B cell (primary cell): ENCODE data around the gene GLIS1.

ENCODE experiments used
- CTCF ChIP-seq: fragments of 200-600 bp; IDR thresholded peaks from one replicate; pipeline ENCODE4 v1.8.0; 2022; ENCODE audit warnings: antibody characterized with exemption, mild to moderate bottlenecking
- EZH2 ChIP-seq: IDR thresholded peaks from 2 replicates; pipeline ENCODE4 v1.6.1; 2012; ENCODE audit warnings: borderline replicate concordance, low read depth, mild to moderate bottlenecking, moderate library complexity, low read length; ENCODE audit not compliant: insufficient read depth, poor library complexity, severe bottlenecking

GRCh38 chr1:53532912-53533311 lies 206.1 kb downstream of the GLIS1 start:
- TF ChIP-seq CTCF (no peak), EZH2 (no peak)
